Measurements from ENCODE around the gene WDR91.

WDR91 gene

GRCh38 chr7:135199439-135199838 is 11.9 kb downstream of the WDR91 start:
- Mint-ChIP-seq H3K4me1 (peaks cover 5% of the 10 kb centered on the region), H3K9me3 (no peaks in the 10 kb centered on the region), H3K27ac (no peak overlapping the region), H3K4me3 (no peak overlapping the region), H3K36me3 (ENCODE audit: low read depth) (peaks cover 72% of the 10 kb centered on the region), H3K27me3 (ENCODE audit: low read depth) (no peaks in the 10 kb centered on the region)
- TF ChIP-seq CTCF (IDR thresholded peaks at IDR 0.05; ENCODE audit: unreplicated experiment in 3 of 3): no peak

- Mint-ChIP-seq H3K27ac (no peak overlapping the region), H3K36me3 (ENCODE audit: low read depth) (peaks cover 76% of the 10 kb centered on the region), H3K27me3 (ENCODE audit: low read depth) (no peaks in the 10 kb centered on the region), H3K9me3 (no peaks in the 10 kb centered on the region), H3K4me1 (peaks cover 5% of the 10 kb centered on the region), H3K4me3 (no peak overlapping the region)
- no peak for TF ChIP-seq CTCF (IDR thresholded peaks at IDR 0.05; ENCODE audit: unreplicated experiment in 3 of 3)
Observed at GRCh38 chr7:135197906-135198655, 13.2 kb downstream of the WDR91 start.

GRCh38 chr7:135197343-135197742 is 14.0 kb downstream of the WDR91 start:
- H3K27me3 Mint-ChIP-seq (ENCODE audit: low read depth): no peaks in the 10 kb centered on the region

GRCh38 chr7:135195968-135196629 is 15.2 kb downstream of the WDR91 start:
- Mint-ChIP-seq H3K4me1 (no peaks in the 10 kb centered on the region), H3K27me3 (ENCODE audit: low read depth) (no peaks in the 10 kb centered on the region), H3K27ac (no peak overlapping the region), H3K4me3 (no peak overlapping the region), H3K36me3 (ENCODE audit: low read depth) (peaks cover 79% of the 10 kb centered on the region), H3K9me3 (no peaks in the 10 kb centered on the region)
- TF ChIP-seq CTCF (IDR thresholded peaks at IDR 0.05; ENCODE audit: unreplicated experiment in 3 of 3): no peak

More at GRCh38 chr7:135197343-135197742, 14.0 kb downstream of the WDR91 start:
- H3K4me3 Mint-ChIP-seq: no peak overlapping the region
- H3K27ac Mint-ChIP-seq: no peak overlapping the region
- no peak for TF ChIP-seq CTCF (IDR thresholded peaks at IDR 0.05; ENCODE audit: unreplicated experiment in 3 of 3)
- peaks cover 2% of the 10 kb centered on the region for H3K4me1 Mint-ChIP-seq
- no peaks in the 10 kb centered on the region for H3K9me3 Mint-ChIP-seq
- H3K36me3 Mint-ChIP-seq (ENCODE audit: low read depth): peaks cover 78% of the 10 kb centered on the region

- no peaks in the 10 kb centered on the region for H3K4me1 Mint-ChIP-seq
- no peaks in the 10 kb centered on the region for H3K27me3 Mint-ChIP-seq (ENCODE audit: low read depth)
- H3K4me3 Mint-ChIP-seq: no peak overlapping the region
- H3K27ac Mint-ChIP-seq: no peak overlapping the region
- no peak for TF ChIP-seq CTCF (IDR thresholded peaks at IDR 0.05; ENCODE audit: unreplicated experiment in 3 of 3)
- no peaks in the 10 kb centered on the region for H3K9me3 Mint-ChIP-seq
- peaks cover 81% of the 10 kb centered on the region for H3K36me3 Mint-ChIP-seq (ENCODE audit: low read depth)
Observed at GRCh38 chr7:135195156-135195555, 16.2 kb downstream of the WDR91 start.

All from nephron (organoid).